Trophoblast cell (in vitro differentiated cells and primary cell): Measurements from ENCODE around the gene CIDEC.
A peak's percentile ranks its signal among the peaks of the same experiment; 100 is the strongest.
"Not testable (repeated sequence)": the region's sequence is repeated elsewhere in the genome, so short reads cannot be mapped to it uniquely, and the experiment has no call there.

Source experiments
- DNase-seq, 2 donors: peaks; one replicate each; pipeline ENCODE4 v3.0.0-alpha.2; 2016
- H2AFZ ChIP-seq: 2 replicates; pipeline ENCODE4 v1.6.1; 2013; ENCODE audit warnings: low read length, moderate library complexity, mild to moderate bottlenecking; ENCODE audit not compliant: insufficient read depth, poor library complexity
- H2AK5ac ChIP-seq: 2 replicates; pipeline ENCODE4 v1.6.1; 2013; ENCODE audit warnings: mild to moderate bottlenecking, low read length
- H2BK120ac ChIP-seq: 2 replicates; pipeline ENCODE4 v1.6.1; 2013; ENCODE audit warnings: low read length, mild to moderate bottlenecking, moderate library complexity; ENCODE audit not compliant: insufficient read depth, poor library complexity
- H2BK12ac ChIP-seq: 2 replicates; pipeline ENCODE4 v1.6.1; 2013; ENCODE audit warnings: mild to moderate bottlenecking, low read length, moderate library complexity
- H2BK5ac ChIP-seq: 2 replicates; pipeline ENCODE4 v1.6.1; 2013; ENCODE audit warnings: low read length, low read depth, moderate library complexity, mild to moderate bottlenecking; ENCODE audit not compliant: poor library complexity
- H3K14ac ChIP-seq: 2 replicates; pipeline ENCODE4 v1.6.1; 2013; ENCODE audit warnings: mild to moderate bottlenecking, low read length
- H3K18ac ChIP-seq: 2 replicates; pipeline ENCODE4 v1.6.1; 2013; ENCODE audit warnings: mild to moderate bottlenecking, low read length
- H3K23ac ChIP-seq: 2 replicates; pipeline ENCODE4 v1.6.1; 2013; ENCODE audit warnings: low read length
- H3K27ac ChIP-seq: 2 replicates; pipeline ENCODE4 v1.5.1; 2013; ENCODE audit warnings: low read depth, mild to moderate bottlenecking, inconsistent platforms, low read length, moderate library complexity
- H3K27me3 ChIP-seq: 2 replicates; pipeline ENCODE4 v1.6.1; 2013; ENCODE audit warnings: inconsistent platforms, mild to moderate bottlenecking, low read length, moderate library complexity; ENCODE audit not compliant: insufficient read depth
- H3K36me3 ChIP-seq, 2 experiments: 1 replicate in 1 of 2; 2 replicates in 1 of 2; pipeline ENCODE4 v1.6.1; 2013; ENCODE audit warnings: low read length in 2 of 2, mild to moderate bottlenecking in 2 of 2, moderate library complexity in 1 of 2; ENCODE audit not compliant: insufficient read depth in 2 of 2, control insufficient read depth in 1 of 2
- H3K4ac ChIP-seq: 2 replicates; pipeline ENCODE4 v1.6.1; 2013; ENCODE audit warnings: low read depth, mild to moderate bottlenecking, low read length, moderate library complexity
- H3K4me1 ChIP-seq, 2 experiments: 1 replicate in 1 of 2; 2 replicates in 1 of 2; pipeline ENCODE4 v1.6.1; 2013; ENCODE audit warnings: low read length in 2 of 2, mild to moderate bottlenecking in 2 of 2, moderate library complexity in 1 of 2; ENCODE audit not compliant: insufficient read depth in 2 of 2, control insufficient read depth in 1 of 2
- H3K4me2 ChIP-seq: 2 replicates; pipeline ENCODE4 v1.6.1; 2013; ENCODE audit warnings: inconsistent platforms, mild to moderate bottlenecking, low read length, moderate library complexity
- H3K4me3 ChIP-seq: 2 replicates; pipeline ENCODE4 v1.5.1; 2013; ENCODE audit warnings: mild to moderate bottlenecking, low read depth, low read length, inconsistent platforms
- H3K79me1 ChIP-seq: one replicate; pipeline ENCODE4 v1.6.1; 2013; ENCODE audit warnings: low read length
- H3K79me2 ChIP-seq: 2 replicates; pipeline ENCODE4 v1.6.1; 2013; ENCODE audit warnings: low read length, mild to moderate bottlenecking; ENCODE audit not compliant: control insufficient read depth, insufficient read depth, poor library complexity
- H3K9ac ChIP-seq: 2 replicates; pipeline ENCODE4 v1.6.1; 2013; ENCODE audit warnings: mild to moderate bottlenecking, low read length
- H3K9me3 ChIP-seq: 2 replicates; pipeline ENCODE4 v1.6.1; 2013; ENCODE audit warnings: low read depth, mild to moderate bottlenecking, control low read depth, inconsistent platforms, low read length; ENCODE audit not compliant: insufficient read depth
- H4K12ac ChIP-seq: 2 replicates; pipeline ENCODE4 v1.6.1; 2013; ENCODE audit warnings: low read depth, mild to moderate bottlenecking, low read length, moderate library complexity
- H4K8ac ChIP-seq: 2 replicates; pipeline ENCODE4 v1.6.1; 2013; ENCODE audit warnings: low read depth, mild to moderate bottlenecking, low read length, moderate library complexity
- H4K91ac ChIP-seq: one replicate; pipeline ENCODE4 v1.6.1; 2013; ENCODE audit warnings: low read depth, mild to moderate bottlenecking, low read length, moderate library complexity
- WGBS: extraction: QIAGEN DNeasy Blood & Tissue Kit; methylation state at CpG from one replicate; pipeline ENCODE4 v1.1.7; 2013; ENCODE audit warnings: missing lambda C conversion rate; ENCODE audit not compliant: insufficient read length, insufficient coverage; ENCODE audit errors: extremely low coverage; 5-methylcytosine and 5-hydroxymethylcytosine counted together

The CIDEC gene

GRCh38 chr3:9865125-9865637, 14.9 kb downstream of the CIDEC start:
- not testable (repeated sequence) for H4K91ac ChIP-seq, DNase-seq, H3K4ac ChIP-seq, H3K4me3 ChIP-seq, H3K9ac ChIP-seq, H3K23ac ChIP-seq, H2BK12ac ChIP-seq, H3K79me2 ChIP-seq, H3K9me3 ChIP-seq, H3K36me3 ChIP-seq, H4K12ac ChIP-seq, H4K8ac ChIP-seq, H3K27me3 ChIP-seq, H3K4me2 ChIP-seq, H3K14ac ChIP-seq, H2AFZ ChIP-seq, H3K18ac ChIP-seq, H2AK5ac ChIP-seq, H3K27ac ChIP-seq, H2BK5ac ChIP-seq, H2BK120ac ChIP-seq
- Histone ChIP-seq H3K79me1 (peaks cover 11% of the 10 kb centered on the region), H3K4me1 (peaks cover 7 to 11% of the 10 kb centered on the region in 2 experiments)
- no CpG with 5 or more reads among the region's 10 CpGs for WGBS

GRCh38 chr3:9864200-9864927, 15.7 kb downstream of the CIDEC start:
- H3K4me2 ChIP-seq: no peak overlapping the region
- H3K27me3 ChIP-seq: no peaks in the 10 kb centered on the region
- peak overlapping the region; percentile 32 for H2BK5ac ChIP-seq
- H3K14ac ChIP-seq: no peak overlapping the region
- no peak overlapping the region for H4K91ac ChIP-seq
- H3K23ac ChIP-seq: no peak overlapping the region
- H3K4me1 ChIP-seq: peaks cover 7 to 11% of the 10 kb centered on the region in 2 experiments
- peak overlapping the region; percentile 50 for H2AK5ac ChIP-seq
- no CpG with 5 or more reads among the region's 16 CpGs for WGBS
- H3K9me3 ChIP-seq: peaks cover 1% of the 10 kb centered on the region
- H3K4me3 ChIP-seq: no peak overlapping the region
- H3K4ac ChIP-seq: no peak overlapping the region
- no peak overlapping the region for H2AFZ ChIP-seq
- H3K79me2 ChIP-seq: peaks cover 2% of the 10 kb centered on the region
- no peak overlapping the region for H3K9ac ChIP-seq
- H2BK12ac ChIP-seq: no peak overlapping the region
- H3K27ac ChIP-seq: no peak overlapping the region
- H3K18ac ChIP-seq: no peak overlapping the region
- H4K12ac ChIP-seq: no peak overlapping the region
- no peak overlapping the region for H2BK120ac ChIP-seq
- peak in 1 of 2 donors; percentile 25 for DNase-seq
- peaks cover 11% of the 10 kb centered on the region for H3K79me1 ChIP-seq
- H3K36me3 ChIP-seq: no peaks in the 10 kb centered on the region
- no peak overlapping the region for H4K8ac ChIP-seq

- Histone ChIP-seq H3K4ac (no peak overlapping the region), H3K27me3 (no peaks in the 10 kb centered on the region), H3K79me2 (peaks cover 2% of the 10 kb centered on the region), H2AFZ (peak overlapping the region; percentile 88), H3K4me3 (no peak overlapping the region), H2AK5ac (peak overlapping the region; percentile 12), H2BK120ac (peak overlapping the region; percentile 74), H3K9ac (no peak overlapping the region), H3K9me3 (peaks cover 1% of the 10 kb centered on the region), H3K4me2 (peak overlapping the region; percentile 62), H2BK5ac (no peak overlapping the region), H4K8ac (peak overlapping the region; percentile 86), H3K27ac (no peak overlapping the region), H3K36me3 (no peaks in the 10 kb centered on the region), H3K14ac (no peak overlapping the region), H3K18ac (no peak overlapping the region), H4K12ac (peak overlapping the region; percentile 74), H4K91ac (peak overlapping the region; percentile 77), H3K23ac (no peak overlapping the region), H2BK12ac (no peak overlapping the region), H3K79me1 (peaks cover 11% of the 10 kb centered on the region), H3K4me1 (peaks cover 7 to 11% of the 10 kb centered on the region in 2 experiments)
- WGBS: no CpG with 5 or more reads among the region's 22 CpGs
- DNase-seq: no peak
Measured at GRCh38 chr3:9863058-9863772, 16.8 kb downstream of the CIDEC start.

- Histone ChIP-seq H3K18ac (peak overlapping the region; percentile 72), H3K23ac (no peak overlapping the region), H3K27me3 (no peaks in the 10 kb centered on the region), H3K14ac (peak overlapping the region; percentile 88), H3K9me3 (peaks cover 1% of the 10 kb centered on the region), H4K8ac (peak overlapping the region; percentile 86), H3K4me3 (no peak overlapping the region), H3K79me1 (peaks cover 11% of the 10 kb centered on the region), H4K12ac (peak overlapping the region; percentile 74), H2AK5ac (peak overlapping the region; percentile 4), H4K91ac (peak overlapping the region; percentile 77), H2BK12ac (peak overlapping the region; percentile 88), H2BK5ac (no peak overlapping the region), H2AFZ (peak overlapping the region; percentile 88), H3K4me2 (peak overlapping the region; percentile 62), H3K79me2 (peaks cover 2% of the 10 kb centered on the region), H3K4me1 (peaks cover 7 to 11% of the 10 kb centered on the region in 2 experiments), H3K9ac (no peak overlapping the region), H3K27ac (no peak overlapping the region), H3K4ac (peak overlapping the region; percentile 24), H2BK120ac (peak overlapping the region; percentile 74), H3K36me3 (no peaks in the 10 kb centered on the region)
- no CpG with 5 or more reads among the region's 45 CpGs for WGBS
- peak; percentile 48 to 65 for DNase-seq
Measured at GRCh38 chr3:9862391-9863057, 17.5 kb downstream of the CIDEC start.
